GM12878 (cell line): ENCODE results near the gene RHEX. TPM values are rescaled to one million over a fixed set of nuclear protein-coding genes. Genes with fewer than 3 reads are reported as not detected.

Source experiments
- ATAC-seq: fragments of 200-7000 bp; cut with Tn5 transposase; 3 replicates; pipeline ENCODE4 v1.9.1; 2020; ENCODE audit warnings: mild to moderate bottlenecking, moderate library complexity
- BruUV-seq: library from RNA; stranded (reverse); fragments of 400-500 nt; replicated peaks from 2 replicates; lab custom pipeline; 2021; lab: Mats Ljungman, UMichigan
- CTCF ChIA-PET: fragments of 300-600 bp; sonication (Branson Sonifier 250); formaldehyde crosslinking; extraction: SDS; loops from one replicate; lab custom pipeline; 2021; ENCODE audit warnings: inconsistent platforms; lab: Yijun Ruan, JAX
- POLR2A ChIA-PET: fragments of 350-600 bp; formaldehyde crosslinking; extraction: SDS; loops from one replicate; lab custom pipeline; 2021; ENCODE audit warnings: inconsistent platforms; lab: Charles Lee
- RAD21 ChIA-PET: fragments of 300-600 bp; sonication (Branson Sonifier 250); formaldehyde crosslinking; loops from one replicate; lab custom pipeline; 2023; ENCODE audit warnings: antibody characterized with exemption; ENCODE audit not compliant: unreplicated experiment; lab: Charles Lee
- SMC1A ChIA-PET: fragments of 300-600 bp; sonication (Branson Sonifier 250); formaldehyde crosslinking; loops from one replicate; lab custom pipeline; 2023; ENCODE audit not compliant: unreplicated experiment, uncharacterized antibody; lab: Charles Lee
- DNase-seq: peaks from one replicate; pipeline ENCODE4 v3.0.0-alpha.2; 2011; ENCODE audit warnings: low read depth, low spot score
- FAIRE-seq: peaks from 3 replicates; lab custom pipeline; 2011; peaks lifted over from hg19 to GRCh38; lab: Jason Lieb, UNC
- H2AFZ ChIP-seq: 2 replicates; pipeline ENCODE4 v1.6.0; 2011; ENCODE audit warnings: low read depth, low read length, control low read depth; ENCODE audit not compliant: control insufficient read depth
- H3K27ac ChIP-seq: 2 replicates; pipeline ENCODE4 v1.5.1; 2011; ENCODE audit warnings: control low read depth; ENCODE audit not compliant: control insufficient read depth, insufficient read depth
- H3K27me3 ChIP-seq, 2 experiments: replicated peaks in 1 of 2; 2 replicates each; pipeline versions ENCODE4 v1.6.0 to v1.6.1; 2011; ENCODE audit warnings: low read length in 1 of 2; ENCODE audit not compliant: control insufficient read depth in 2 of 2, insufficient read depth in 2 of 2
- H3K36me3 ChIP-seq, 2 experiments: 2 replicates each; pipeline ENCODE4 v1.5.1; 2011; ENCODE audit warnings: low read length in 1 of 2; ENCODE audit not compliant: control insufficient read depth in 2 of 2, insufficient read depth in 2 of 2
- H3K4me1 ChIP-seq: 2 replicates; pipeline ENCODE4 v1.6.1; 2011; ENCODE audit warnings: mild to moderate bottlenecking, low read length, moderate library complexity, mixed read lengths; ENCODE audit not compliant: control insufficient read depth, insufficient read depth
- H3K4me2 ChIP-seq: 2 replicates; pipeline ENCODE4 v1.6.0; 2011; ENCODE audit warnings: control low read depth; ENCODE audit not compliant: control insufficient read depth, insufficient read depth
- H3K4me3 ChIP-seq: fragments of 200-600 bp; sonication (generic); 2 replicates; pipeline ENCODE4 v1.5.1; 2016
- H3K79me2 ChIP-seq: 2 replicates; pipeline ENCODE4 v1.6.0; 2011; ENCODE audit warnings: low read length; ENCODE audit not compliant: control insufficient read depth, insufficient read depth
- H3K9ac ChIP-seq: 2 replicates; pipeline ENCODE4 v1.8.0; 2011; ENCODE audit warnings: low read length, control low read depth, mixed read lengths; ENCODE audit not compliant: control insufficient read depth, insufficient read depth
- H3K9me3 ChIP-seq: replicated peaks from 3 replicates; pipeline ENCODE4 v1.5.1; 2011; ENCODE audit warnings: mild to moderate bottlenecking, low read length; ENCODE audit not compliant: control insufficient read depth, insufficient read depth
- H4K20me1 ChIP-seq: 2 replicates; pipeline ENCODE4 v1.6.0; 2011; ENCODE audit not compliant: control insufficient read depth, insufficient read depth
- BHLHE40 ChIP-seq, 2 experiments: fragments of 450-650 bp in 1 of 2; IDR thresholded peaks; 2 replicates each; pipeline ENCODE4 v1.6.1; 2011 to 2017; ENCODE audit warnings: low read depth in 2 of 2, borderline replicate concordance in 1 of 2, improper control_type of control experiment in 1 of 2, low read length in 1 of 2, mild to moderate bottlenecking in 1 of 2
- BRCA1 ChIP-seq: IDR thresholded peaks from 2 replicates; pipeline ENCODE4 v1.6.1; 2011; ENCODE audit warnings: low read depth, low read length, improper control_type of control experiment
- JUND ChIP-seq: IDR thresholded peaks from 2 replicates; pipeline ENCODE4 v1.6.1; 2012; ENCODE audit warnings: low read depth, mild to moderate bottlenecking, low read length, improper control_type of control experiment, moderate library complexity
- KLF5 ChIP-seq: fragments of 450-650 bp; IDR thresholded peaks from 2 replicates; pipeline ENCODE4 v1.6.1; 2014; ENCODE audit warnings: mild to moderate bottlenecking; ENCODE audit not compliant: partially characterized antibody
- PAX5 ChIP-seq: IDR thresholded peaks from 2 replicates; pipeline ENCODE4 v1.6.1; 2011; ENCODE audit warnings: low read depth, low read length, borderline replicate concordance
- POLR2AphosphoS2 ChIP-seq: IDR thresholded peaks from 2 replicates; pipeline ENCODE4 v1.6.1; 2011; ENCODE audit warnings: low read depth, mild to moderate bottlenecking, low read length, improper control_type of control experiment, moderate library complexity
- POU2F2 ChIP-seq: IDR thresholded peaks from 3 replicates; pipeline ENCODE4 v1.6.1; 2011; ENCODE audit warnings: low read depth, mild to moderate bottlenecking, low read length, borderline replicate concordance
- WGBS: methylation state at CpG from one replicate; pipeline ENCODE4 v1.1.6; 2016; ENCODE audit warnings: low lambda C conversion rate; ENCODE audit not compliant: insufficient replicate concordance, insufficient coverage; ENCODE audit errors: missing lambda C conversion rate; 5-methylcytosine and 5-hydroxymethylcytosine counted together
- in situ Hi-C: fragments of 300-500 bp; cut with MboI; formaldehyde crosslinking; loops from 9 replicates; pipeline ENCODE4 v1.14.3; 2018; ENCODE audit warnings: mixed read lengths
- intact Hi-C: fragments of 100-400 bp; cut with micrococcal nuclease; formaldehyde crosslinking; loops from one replicate; pipeline ENCODE4 v1.14.2; 2022; ENCODE audit not compliant: unreplicated experiment
- polyA plus RNA-seq, 11 experiments: library from polyadenylated mRNA; depleted of rRNA in 4 of 11; unstranded in 6 of 11; stranded (reverse) in 5 of 11; fragments of >200 nt; fragmentation: Nextera tagmentation in 4 of 11; fragmentation: Illumina TruSeq in 1 of 11; extraction: Ambion mirVana in 4 of 11; extraction: Trizol in 1 of 11; gene quantifications; 1 replicate in 1 of 11; 2 replicates in 10 of 11; pipeline versions ENCODE4 v1.2.1 to v1.2.3, GENCODE V29; 2011 to 2016; ENCODE audit warnings: inconsistent platforms in 2 of 11, missing spikeins in 2 of 11, low read depth in 1 of 11
- total RNA-seq, 4 experiments: library from RNA; depleted of rRNA in 3 of 4; stranded (reverse); fragments of >200 nt in 3 of 4; fragmentation: Illumina TruSeq in 1 of 4; extraction: Trizol in 1 of 4; gene quantifications; 2 replicates each; pipeline versions ENCODE4 v1.2.1 to v1.2.3, GENCODE V29; 2013 to 2021
- TF ChIP-seq, protein P1 (sequence below): fragments of 450-650 bp; IDR thresholded peaks from 2 replicates; pipeline ENCODE4 v1.6.1; 2018; ENCODE audit warnings: mild to moderate bottlenecking, low read depth, moderate library complexity; ENCODE audit not compliant: partially characterized antibody

RHEX gene
- total and polyA plus RNA-seq, 10 of the 15 experiments (the other 5 are each of a cell fraction or from before 2014, with no cell fraction given) = 2.4 to 11.4 (median 5.7) TPM

DNA sequence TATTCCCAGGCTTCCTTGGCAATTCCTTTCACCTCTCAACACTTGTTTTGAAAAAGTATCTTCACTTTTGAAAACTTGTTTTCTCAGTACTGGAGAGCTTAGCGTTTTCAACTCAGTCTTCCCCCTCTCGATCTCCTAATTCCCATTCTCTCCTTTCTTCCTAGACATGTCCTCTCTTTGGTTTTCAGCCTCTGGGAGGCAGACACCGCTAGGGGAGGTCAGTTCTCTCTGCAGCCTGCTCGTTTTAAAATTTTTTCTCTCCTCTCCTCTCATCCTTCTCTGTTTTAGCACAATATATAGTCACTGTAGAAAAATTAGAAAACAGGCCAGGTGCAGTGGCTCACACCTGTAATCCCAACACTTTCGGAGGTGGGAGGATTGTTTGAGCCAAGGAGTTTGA is 12.6 kb upstream of the RHEX start (continued):
- TF ChIP-seq POLR2AphosphoS2 (no peak), KLF5 (no peak), POU2F2 (no peak), JUND (no peak)

DNA sequence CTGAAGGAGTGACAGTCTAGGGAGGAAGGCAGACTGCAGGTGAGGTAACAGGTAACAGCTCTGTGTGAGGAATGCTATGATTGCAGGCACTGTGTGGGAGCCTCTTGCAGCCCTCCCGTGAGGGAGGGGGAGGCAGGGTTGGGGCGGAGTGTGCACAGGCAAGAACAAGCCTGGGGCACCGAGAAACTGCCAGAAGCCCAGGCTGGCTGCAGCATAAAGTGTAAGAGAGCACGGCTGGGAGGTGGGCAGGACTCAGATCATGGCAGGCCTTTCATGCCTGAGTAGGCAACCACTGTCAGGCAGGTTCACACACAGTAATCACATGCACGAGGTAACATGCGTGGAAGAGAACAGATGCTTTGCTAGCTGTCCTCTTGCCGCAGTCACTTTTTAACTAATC is 11.3 kb upstream of the RHEX start:
- 14% methylated on average over 7 of the region's 7 CpGs for WGBS
- no TSS peak for BruUV-seq

More for the DNA sequence above, 11.3 kb upstream of the RHEX start:
- peak; percentile 84 for ATAC-seq
- Histone ChIP-seq H2AFZ (peak overlapping the region; percentile 33; the same call in 1 of the 2 replicates), H4K20me1 (no peaks in the 10 kb centered on the region), H3K27me3 (no peaks in the 10 kb centered on the region; a peak in 1 of 4 replicates), H3K9ac (no peak overlapping the region), H3K36me3 (no peaks in the 10 kb centered on the region; a peak in 1 of 4 replicates), H3K79me2 (peaks cover 11% of the 10 kb centered on the region), H3K4me2 (peak overlapping the region; percentile 66), H3K27ac (peak overlapping the region; percentile 35), H3K4me1 (peaks cover 48% of the 10 kb centered on the region), H3K9me3 (no peaks in the 10 kb centered on the region), H3K4me3 (no peak overlapping the region)
- ChIA-PET SMC1A (interaction anchor here (0.7 to 2.5 kb wide), 2 partner anchors 10 to 15 kb away, joined by 3 to 19 read pairs; no protein-coding TSS in a partner anchor), POLR2A (no interaction called here), RAD21 (no interaction called here), CTCF (interaction anchor here (4.2 kb wide), 1 partner anchor 65 kb away, joined by 18 read pairs; no protein-coding TSS in a partner anchor)
- FAIRE-seq = peak; percentile 88
- TF ChIP-seq BHLHE40 (IDR thresholded peaks at IDR 0.05; ENCODE audit: borderline replicate concordance in 1 of 2, low read depth in 2 of 2, low read length in 1 of 2) = peak; percentile 17 to 59; a peak in 1 of 4 replicates
- TF ChIP-seq, protein P1, sequence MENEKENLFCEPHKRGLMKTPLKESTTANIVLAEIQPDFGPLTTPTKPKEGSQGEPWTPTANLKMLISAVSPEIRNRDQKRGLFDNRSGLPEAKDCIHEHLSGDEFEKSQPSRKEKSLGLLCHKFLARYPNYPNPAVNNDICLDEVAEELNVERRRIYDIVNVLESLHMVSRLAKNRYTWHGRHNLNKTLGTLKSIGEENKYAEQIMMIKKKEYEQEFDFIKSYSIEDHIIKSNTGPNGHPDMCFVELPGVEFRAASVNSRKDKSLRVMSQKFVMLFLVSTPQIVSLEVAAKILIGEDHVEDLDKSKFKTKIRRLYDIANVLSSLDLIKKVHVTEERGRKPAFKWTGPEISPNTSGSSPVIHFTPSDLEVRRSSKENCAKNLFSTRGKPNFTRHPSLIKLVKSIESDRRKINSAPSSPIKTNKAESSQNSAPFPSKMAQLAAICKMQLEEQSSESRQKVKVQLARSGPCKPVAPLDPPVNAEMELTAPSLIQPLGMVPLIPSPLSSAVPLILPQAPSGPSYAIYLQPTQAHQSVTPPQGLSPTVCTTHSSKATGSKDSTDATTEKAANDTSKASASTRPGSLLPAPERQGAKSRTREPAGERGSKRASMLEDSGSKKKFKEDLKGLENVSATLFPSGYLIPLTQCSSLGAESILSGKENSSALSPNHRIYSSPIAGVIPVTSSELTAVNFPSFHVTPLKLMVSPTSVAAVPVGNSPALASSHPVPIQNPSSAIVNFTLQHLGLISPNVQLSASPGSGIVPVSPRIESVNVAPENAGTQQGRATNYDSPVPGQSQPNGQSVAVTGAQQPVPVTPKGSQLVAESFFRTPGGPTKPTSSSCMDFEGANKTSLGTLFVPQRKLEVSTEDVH = no peak
- TF ChIP-seq PAX5 = peak; percentile 65; the same call in 1 of the 2 replicates
- TF ChIP-seq BRCA1 = no peak
- intact Hi-C loops = no loop called here
- in situ Hi-C loops = no loop called here
- DNase-seq = no peak
